H1 (cell line): ENCODE data around the gene PIGU. TPM values are rescaled to one million over a fixed set of nuclear protein-coding genes. Genes with fewer than 3 reads are reported as not detected.

Experiments used
- BCL11A ChIP-seq, 2 experiments: IDR thresholded peaks; one replicate each; pipeline ENCODE4 v1.6.1; 2011; ENCODE audit warnings: low read depth in 2 of 2, low read length in 2 of 2, mild to moderate bottlenecking in 2 of 2
- EZH2 ChIP-seq: fragments of 200-600 bp; sonication (generic); IDR thresholded peaks from 2 replicates; pipeline ENCODE4 v1.7.1; 2012; ENCODE audit warnings: low read depth, mild to moderate bottlenecking, moderate library complexity, low read length, inconsistent platforms; ENCODE audit not compliant: severe bottlenecking
- KDM1A ChIP-seq: fragments of 200-600, 300-600 bp; sonication (generic); IDR thresholded peaks from 2 replicates; pipeline ENCODE4 v1.7.1; 2016; ENCODE audit warnings: mild to moderate bottlenecking, low read length, borderline replicate concordance
- KDM4A ChIP-seq: IDR thresholded peaks from one replicate; pipeline ENCODE4 v1.7.1; 2012; ENCODE audit warnings: low read depth, mild to moderate bottlenecking, moderate library complexity, low read length, inconsistent platforms; ENCODE audit not compliant: severe bottlenecking
- MAFK ChIP-seq: IDR thresholded peaks from 2 replicates; pipeline ENCODE4 v1.6.1; 2012; ENCODE audit warnings: low read depth, mild to moderate bottlenecking, improper control_type of control experiment, low read length
- PHF8 ChIP-seq: fragments of 200-600 bp; sonication (generic); conservative IDR thresholded peaks from 2 replicates; pipeline ENCODE4 v1.7.1; 2012; ENCODE audit warnings: low read depth, mild to moderate bottlenecking, inconsistent platforms, low read length, moderate library complexity
- RAD21 ChIP-seq, 2 experiments: IDR thresholded peaks in 1 of 2; conservative IDR thresholded peaks in 1 of 2; 2 replicates each; pipeline ENCODE4 v1.6.1; 2011; ENCODE audit warnings: low read depth in 2 of 2, low read length in 2 of 2, improper control_type of control experiment in 1 of 2, inconsistent platforms in 1 of 2, mild to moderate bottlenecking in 1 of 2, moderate library complexity in 1 of 2
- RNF2 ChIP-seq: fragments of 200-900, 300-1000 bp; sonication (generic); IDR thresholded peaks from 2 replicates; pipeline ENCODE4 v1.7.1; 2016; ENCODE audit warnings: borderline replicate concordance, low read depth, mild to moderate bottlenecking, antibody characterized with exemption, low read length; ENCODE audit not compliant: poor library complexity, severe bottlenecking; ENCODE audit errors: missing control alignments
- SP1 ChIP-seq: IDR thresholded peaks from 2 replicates; pipeline ENCODE4 v1.6.1; 2011; ENCODE audit warnings: low read depth, low read length
- SRF ChIP-seq: IDR thresholded peaks from 2 replicates; pipeline ENCODE4 v1.6.1; 2011; ENCODE audit warnings: mild to moderate bottlenecking, low read depth, low read length, moderate library complexity
- polyA plus RNA-seq, 7 experiments: library from polyadenylated mRNA; depleted of rRNA in 3 of 7; stranded (reverse) in 5 of 7; unstranded in 2 of 7; fragments of >200 nt in 5 of 7; fragments of 200-250 nt in 2 of 7; gene quantifications; 1 replicate in 5 of 7; 2 replicates in 1 of 7; 4 replicates in 1 of 7; pipeline versions ENCODE4 v1.2.1 to v1.2.3, GENCODE V29; 2011 to 2013; ENCODE audit warnings: missing spikeins in 2 of 7, mixed read lengths in 2 of 7
- total RNA-seq: library from RNA; stranded (reverse); fragmentation: NEBNext Ultra II Directional; extraction: Animal tissue kit (Norgen Biotek cat#: 25700); gene quantifications from 2 replicates; pipeline ENCODE4 v1.2.1, GENCODE V29; 2021
- TF ChIP-seq, protein P1 (sequence below): IDR thresholded peaks from 2 replicates; pipeline ENCODE4 v1.6.1; 2012; ENCODE audit warnings: inconsistent platforms

PIGU gene
- total and polyA plus RNA-seq, 2 of the 8 experiments (the other 6 are each of a cell fraction or from before 2014, with no cell fraction given) = 28.3 to 117 TPM

- TF ChIP-seq, protein P1, sequence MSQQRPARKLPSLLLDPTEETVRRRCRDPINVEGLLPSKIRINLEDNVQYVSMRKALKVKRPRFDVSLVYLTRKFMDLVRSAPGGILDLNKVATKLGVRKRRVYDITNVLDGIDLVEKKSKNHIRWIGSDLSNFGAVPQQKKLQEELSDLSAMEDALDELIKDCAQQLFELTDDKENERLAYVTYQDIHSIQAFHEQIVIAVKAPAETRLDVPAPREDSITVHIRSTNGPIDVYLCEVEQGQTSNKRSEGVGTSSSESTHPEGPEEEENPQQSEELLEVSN = 0 out of 2 replicates have a peak, but pooled peaks have one; percentile 49
- no peak for TF ChIP-seq BCL11A (IDR thresholded peaks at IDR 0.05; ENCODE audit: low read depth in 2 of 2, low read length in 2 of 2)
- TF ChIP-seq EZH2 = peak; percentile 69
- TF ChIP-seq MAFK = no peak
- TF ChIP-seq RAD21 (IDR thresholded peaks at IDR 0.05 in 1 of 2, conservative IDR thresholded peaks at IDR 0.05 in 1 of 2; ENCODE audit: low read depth in 2 of 2, low read length in 2 of 2) = 0 out of 4 replicates have a peak, but pooled peaks of 1 of the 2 experiments have one; percentile 4
- TF ChIP-seq SP1 = no peak
- no peak for TF ChIP-seq KDM1A
- no peak for TF ChIP-seq RNF2
- no peak for TF ChIP-seq SRF
- TF ChIP-seq KDM4A = peak; percentile 20
- 0 out of 2 replicates have a peak, but pooled peaks have one; percentile 14 for TF ChIP-seq PHF8
These were observed 33.1 kb upstream of the PIGU start (continued) for GRCh38 chr20:34709831-34710567.
